Astrocyte of the spinal cord (primary cell): ENCODE measurements around the gene SNX25.

Experiments used
- DNase-seq: peaks from one replicate; pipeline ENCODE4 v3.0.0; 2011; ENCODE audit warnings: low read depth, low spot score
- H3K4me3 ChIP-seq: 2 replicates; pipeline ENCODE4 v1.5.1; 2011; ENCODE audit warnings: low read depth, mild to moderate bottlenecking, low read length, moderate library complexity
- in situ Hi-C: cut with HindIII; loops from 2 replicates; pipeline ENCODE4 v1.10.0; 2017; ENCODE audit warnings: low sequenced_read_pairs
- TF ChIP-seq, protein P1 (sequence below): IDR thresholded peaks from 2 replicates; pipeline ENCODE4 v1.5.1; 2012; ENCODE audit warnings: low read depth, mild to moderate bottlenecking, low read length, inconsistent platforms

SNX25 gene

DNA sequence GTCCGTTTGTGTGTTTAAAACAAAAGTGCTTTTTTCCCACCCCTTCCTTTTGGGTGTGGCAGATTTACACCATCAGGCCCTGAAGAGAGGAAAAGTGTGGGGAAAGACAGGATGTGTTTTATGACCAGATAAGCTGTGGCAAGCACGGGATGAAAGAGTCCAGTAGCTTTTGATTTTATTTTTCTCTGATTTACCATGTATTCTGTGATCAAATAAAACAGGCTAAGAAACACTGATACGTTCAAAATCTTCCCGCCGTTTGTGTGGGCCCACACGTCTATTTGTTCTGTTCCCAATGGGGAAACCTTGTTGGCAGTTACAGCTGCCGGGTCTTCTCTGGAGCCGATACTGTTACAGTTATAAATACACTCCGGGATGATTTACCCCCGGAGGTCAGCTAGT is 175.5 kb downstream of the SNX25 start:
- no peak for DNase-seq
- in situ Hi-C loops: no loop called here
- TF ChIP-seq, protein P1, sequence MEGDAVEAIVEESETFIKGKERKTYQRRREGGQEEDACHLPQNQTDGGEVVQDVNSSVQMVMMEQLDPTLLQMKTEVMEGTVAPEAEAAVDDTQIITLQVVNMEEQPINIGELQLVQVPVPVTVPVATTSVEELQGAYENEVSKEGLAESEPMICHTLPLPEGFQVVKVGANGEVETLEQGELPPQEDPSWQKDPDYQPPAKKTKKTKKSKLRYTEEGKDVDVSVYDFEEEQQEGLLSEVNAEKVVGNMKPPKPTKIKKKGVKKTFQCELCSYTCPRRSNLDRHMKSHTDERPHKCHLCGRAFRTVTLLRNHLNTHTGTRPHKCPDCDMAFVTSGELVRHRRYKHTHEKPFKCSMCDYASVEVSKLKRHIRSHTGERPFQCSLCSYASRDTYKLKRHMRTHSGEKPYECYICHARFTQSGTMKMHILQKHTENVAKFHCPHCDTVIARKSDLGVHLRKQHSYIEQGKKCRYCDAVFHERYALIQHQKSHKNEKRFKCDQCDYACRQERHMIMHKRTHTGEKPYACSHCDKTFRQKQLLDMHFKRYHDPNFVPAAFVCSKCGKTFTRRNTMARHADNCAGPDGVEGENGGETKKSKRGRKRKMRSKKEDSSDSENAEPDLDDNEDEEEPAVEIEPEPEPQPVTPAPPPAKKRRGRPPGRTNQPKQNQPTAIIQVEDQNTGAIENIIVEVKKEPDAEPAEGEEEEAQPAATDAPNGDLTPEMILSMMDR: no peak
- no peak overlapping the region for H3K4me3 ChIP-seq

DNA sequence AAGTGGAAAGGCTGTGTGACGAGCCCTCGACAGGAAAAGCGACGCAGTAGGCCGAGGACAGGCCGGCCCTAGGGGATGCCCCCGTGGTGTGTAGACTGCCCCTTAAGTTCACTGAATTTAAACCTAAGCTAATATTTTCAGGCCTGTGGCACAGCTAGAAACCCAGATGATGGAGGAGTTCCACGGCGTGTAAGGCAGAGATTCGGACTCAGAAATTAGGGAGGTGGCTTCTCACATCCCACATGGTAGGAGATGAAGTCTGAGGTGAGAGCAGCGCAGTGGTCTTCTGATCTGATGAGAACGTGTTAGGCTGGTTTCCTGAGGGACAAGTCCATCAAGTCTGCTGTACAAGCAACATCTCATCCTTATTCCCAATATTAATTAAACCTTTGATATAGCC is 178.6 kb downstream of the SNX25 start:
- TF ChIP-seq, protein P1: no peak
- in situ Hi-C loops: no loop called here
- DNase-seq: no peak
- no peak overlapping the region for H3K4me3 ChIP-seq

DNA sequence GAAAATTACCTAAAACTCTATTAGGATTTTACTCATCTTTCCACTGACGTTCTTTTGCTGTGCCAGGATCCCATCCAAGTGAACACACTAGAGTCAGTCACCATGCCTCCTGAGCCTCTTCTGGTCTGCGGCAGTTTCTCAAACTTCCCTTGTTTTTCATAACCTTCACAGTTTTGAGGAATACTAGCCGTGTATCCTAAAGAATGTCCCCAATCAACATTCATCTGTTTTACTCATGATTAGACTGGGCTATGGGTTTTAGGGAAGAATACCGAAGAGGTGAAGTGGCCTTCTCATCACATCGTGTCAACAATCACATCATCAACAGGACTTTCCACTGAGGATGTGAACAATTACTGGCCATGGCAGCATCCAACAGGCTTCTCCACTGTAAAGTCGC is 181.5 kb downstream of the SNX25 start:
- no peak for DNase-seq
- no peak overlapping the region for H3K4me3 ChIP-seq
- TF ChIP-seq, protein P1: no peak
- in situ Hi-C loops: no loop called here

DNA sequence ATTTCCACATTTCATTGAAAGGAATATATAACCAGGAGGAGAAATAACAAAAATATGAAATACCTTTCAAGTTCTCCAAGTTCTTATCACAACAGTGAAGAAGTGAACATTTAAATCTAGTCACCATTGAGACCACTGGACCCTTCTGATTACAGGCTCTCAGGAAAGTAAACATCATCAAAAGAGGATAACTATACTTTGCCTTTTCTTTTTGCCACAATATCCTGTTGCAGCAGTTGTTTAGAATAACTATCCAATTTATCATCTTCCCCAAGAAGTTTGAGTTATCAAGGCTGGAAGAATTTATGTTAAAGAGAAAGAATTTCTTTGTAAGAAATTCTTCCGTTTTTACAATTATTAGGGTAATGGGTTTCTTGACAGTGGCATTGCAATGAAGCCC is 182.8 kb downstream of the SNX25 start:
- TF ChIP-seq, protein P1: no peak

DNA sequence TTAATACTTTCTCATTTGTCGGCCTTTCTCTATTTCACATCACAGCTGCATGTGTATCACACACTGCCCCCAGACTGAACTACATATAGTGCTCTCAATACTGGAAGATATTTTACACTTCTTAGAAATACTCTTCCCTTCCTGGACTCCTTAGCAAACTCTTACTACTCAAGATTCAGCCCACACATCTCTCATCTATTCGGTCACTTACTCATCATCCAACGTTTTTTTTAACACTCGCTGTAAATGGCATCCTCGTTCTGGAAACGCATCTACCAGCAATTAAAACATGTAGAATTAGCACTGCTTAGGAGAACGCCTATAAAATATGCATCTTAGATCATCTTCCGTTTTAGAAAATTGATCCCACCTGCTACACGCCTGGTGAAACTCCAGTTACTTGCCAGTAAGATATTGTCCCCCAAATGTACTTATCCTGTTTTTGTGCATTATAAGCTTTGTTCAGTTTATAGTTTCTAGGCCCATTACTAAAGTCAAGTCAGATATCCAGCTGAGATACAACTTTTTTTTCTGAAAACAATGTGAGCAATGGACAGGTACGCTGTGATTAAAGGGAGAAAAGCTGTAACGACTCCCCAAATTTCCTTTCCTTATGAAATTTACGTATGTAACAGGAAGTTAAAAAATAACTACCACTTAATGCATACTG is 185.3 kb downstream of the SNX25 start:
- in situ Hi-C loops: no loop called here
- DNase-seq: no peak
- TF ChIP-seq, protein P1: no peak
- peak overlapping the region; percentile 54 for H3K4me3 ChIP-seq

More for the DNA sequence above, 182.8 kb downstream of the SNX25 start:
- in situ Hi-C loops: no loop called here
- no peak for DNase-seq
- H3K4me3 ChIP-seq: no peak overlapping the region

DNA sequence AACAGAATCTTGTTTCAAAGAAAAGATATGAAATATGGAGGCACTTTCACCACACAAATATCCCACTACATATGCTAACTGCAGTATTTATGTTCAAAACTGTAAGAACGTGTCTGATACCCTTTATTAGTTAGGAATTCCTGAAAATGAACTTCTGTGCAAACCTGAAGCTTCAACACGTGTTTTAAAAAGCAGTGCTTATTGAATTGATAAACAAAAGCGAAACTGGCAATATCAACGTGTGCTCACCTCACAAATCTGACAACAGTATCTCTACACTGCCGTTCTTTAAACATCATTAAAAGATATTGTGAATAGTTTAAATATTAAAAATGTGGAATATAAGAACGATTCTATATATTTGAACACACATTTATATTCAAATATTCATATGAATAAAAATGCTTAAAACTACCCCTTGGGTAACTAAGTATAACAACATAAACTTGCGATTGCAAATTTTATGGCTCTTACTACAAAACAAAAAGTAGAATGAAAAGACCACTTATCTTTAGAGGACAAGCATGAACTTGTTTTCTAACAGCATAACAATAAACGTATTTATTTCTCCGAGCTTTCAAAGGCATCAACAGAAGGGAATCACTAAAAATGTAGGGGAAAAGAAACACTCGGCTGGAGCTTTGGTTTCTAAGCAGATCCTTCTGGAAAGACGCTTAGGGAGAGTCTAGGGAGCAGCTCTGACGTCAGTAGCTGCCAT is 186.0 kb downstream of the SNX25 start, which contains the start of gene LRP2BP:
TSS of gene LRP2BP (minus strand) at position 687 of the 718 bp plus-strand sequence. CDS start 17,738 bp downstream, outside the sequence.
- in situ Hi-C loops: no loop called here
- TF ChIP-seq, protein P1: no peak
- DNase-seq: no peak
- peak within 1 kb of the TSS; percentile 73 for H3K4me3 ChIP-seq
